H1 (cell line): ENCODE measurements around the gene OGFOD3. TPM values are rescaled to one million over a fixed set of nuclear protein-coding genes. Genes with fewer than 3 reads are reported as not detected.

Source experiments
- CBX5 ChIP-seq: fragments of 300-800, 300-1000 bp; sonication (generic); IDR thresholded peaks from 2 replicates; pipeline ENCODE4 v1.7.1; 2016; ENCODE audit warnings: antibody characterized with exemption, low read length, low read depth
- CBX8 ChIP-seq: fragments of 300-800, 300-1000 bp; sonication (generic); IDR thresholded peaks from 2 replicates; pipeline ENCODE4 v1.7.1; 2016; ENCODE audit warnings: low read depth, low read length, borderline replicate concordance
- CHD7 ChIP-seq: fragments of 300-600 bp; sonication (generic); IDR thresholded peaks from 2 replicates; pipeline ENCODE4 v1.7.1; 2012; ENCODE audit warnings: low read length, moderate library complexity, mild to moderate bottlenecking, inconsistent platforms; ENCODE audit not compliant: insufficient replicate concordance
- JUN ChIP-seq: IDR thresholded peaks from 2 replicates; pipeline ENCODE4 v1.6.1; 2011; ENCODE audit warnings: low read depth, mild to moderate bottlenecking, improper control_type of control experiment, low read length
- POLR2AphosphoS5 ChIP-seq: IDR thresholded peaks from 2 replicates; pipeline ENCODE4 v1.6.1; 2011; ENCODE audit warnings: low read depth, low read length
- RFX5 ChIP-seq: IDR thresholded peaks from 2 replicates; pipeline ENCODE4 v1.6.1; 2011; ENCODE audit warnings: low read depth, low read length, improper control_type of control experiment, borderline replicate concordance
- SP1 ChIP-seq: IDR thresholded peaks from 2 replicates; pipeline ENCODE4 v1.6.1; 2011; ENCODE audit warnings: low read depth, low read length
- TAF7 ChIP-seq: optimal IDR thresholded peaks from 2 replicates; pipeline ENCODE3; 2011; ENCODE audit warnings: low read depth, mild to moderate bottlenecking, inconsistent platforms, low read length, moderate library complexity, borderline replicate concordance
- TBP ChIP-seq: IDR thresholded peaks from 2 replicates; pipeline ENCODE4 v1.6.1; 2011; ENCODE audit warnings: low read depth, low read length, improper control_type of control experiment
- TCF12 ChIP-seq: IDR thresholded peaks from 2 replicates; pipeline ENCODE4 v1.6.1; 2011; ENCODE audit warnings: low read depth, mild to moderate bottlenecking, low read length
- ZNF274 ChIP-seq: IDR thresholded peaks from 2 replicates; pipeline ENCODE4 v1.7.0; 2012; ENCODE audit warnings: low read length, borderline replicate concordance; ENCODE audit errors: extremely low read depth
- polyA plus RNA-seq, 7 experiments: library from polyadenylated mRNA; depleted of rRNA in 3 of 7; stranded (reverse) in 5 of 7; unstranded in 2 of 7; fragments of >200 nt in 5 of 7; fragments of 200-250 nt in 2 of 7; gene quantifications; 1 replicate in 5 of 7; 2 replicates in 1 of 7; 4 replicates in 1 of 7; pipeline versions ENCODE4 v1.2.1 to v1.2.3, GENCODE V29; 2011 to 2013; ENCODE audit warnings: missing spikeins in 2 of 7, mixed read lengths in 2 of 7
- total RNA-seq: library from RNA; stranded (reverse); fragmentation: NEBNext Ultra II Directional; extraction: Animal tissue kit (Norgen Biotek cat#: 25700); gene quantifications from 2 replicates; pipeline ENCODE4 v1.2.1, GENCODE V29; 2021

Gene OGFOD3
- total and polyA plus RNA-seq, 2 of the 8 experiments (the other 6 are each of a cell fraction or from before 2014, with no cell fraction given), result 21.1 to 21.8 TPM

- TF ChIP-seq CHD7 (no peak), SP1 (no peak), CBX5 (no peak), RFX5 (no peak), TCF12 (no peak), POLR2AphosphoS5 (no peak), ZNF274 (no peak), JUN (no peak), CBX8 (no peak), TAF7 (no peak), TBP (no peak)
- TF ChIP-seq, all 59 proteins: peak for 0
Observed at GRCh38 chr17:82446124-82446523, 27.7 kb upstream of the OGFOD3 start (continued).
